ENCODE measurements around the gene CDKL1. TPM values are rescaled to one million over a fixed set of nuclear protein-coding genes. Genes with fewer than 3 reads are reported as not detected.

The CDKL1 gene
- total RNA-seq, 2 experiments from 2014 or later = 2.4 to 2.8 TPM

GRCh38 chr14:50285861-50286260 lies 110.8 kb downstream of the CDKL1 start:
- TF ChIP-seq, protein P1, sequence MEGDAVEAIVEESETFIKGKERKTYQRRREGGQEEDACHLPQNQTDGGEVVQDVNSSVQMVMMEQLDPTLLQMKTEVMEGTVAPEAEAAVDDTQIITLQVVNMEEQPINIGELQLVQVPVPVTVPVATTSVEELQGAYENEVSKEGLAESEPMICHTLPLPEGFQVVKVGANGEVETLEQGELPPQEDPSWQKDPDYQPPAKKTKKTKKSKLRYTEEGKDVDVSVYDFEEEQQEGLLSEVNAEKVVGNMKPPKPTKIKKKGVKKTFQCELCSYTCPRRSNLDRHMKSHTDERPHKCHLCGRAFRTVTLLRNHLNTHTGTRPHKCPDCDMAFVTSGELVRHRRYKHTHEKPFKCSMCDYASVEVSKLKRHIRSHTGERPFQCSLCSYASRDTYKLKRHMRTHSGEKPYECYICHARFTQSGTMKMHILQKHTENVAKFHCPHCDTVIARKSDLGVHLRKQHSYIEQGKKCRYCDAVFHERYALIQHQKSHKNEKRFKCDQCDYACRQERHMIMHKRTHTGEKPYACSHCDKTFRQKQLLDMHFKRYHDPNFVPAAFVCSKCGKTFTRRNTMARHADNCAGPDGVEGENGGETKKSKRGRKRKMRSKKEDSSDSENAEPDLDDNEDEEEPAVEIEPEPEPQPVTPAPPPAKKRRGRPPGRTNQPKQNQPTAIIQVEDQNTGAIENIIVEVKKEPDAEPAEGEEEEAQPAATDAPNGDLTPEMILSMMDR (IDR thresholded peaks at IDR 0.05) = no peak
- intact Hi-C loops (cut with DNase I, micrococcal nuclease) = no loop called here

More at GRCh38 chr14:50285861-50286260, 110.8 kb downstream of the CDKL1 start:
- H3K9me3 Mint-ChIP-seq = no peaks in the 10 kb centered on the region
- Histone ChIP-seq H3K27me3 (ENCODE audit: control insufficient read depth in 1 of 2, insufficient read depth in 2 of 2, low read length in 2 of 2) (no peaks in the 10 kb centered on the region), H3K4me1 (ENCODE audit: insufficient read depth, low read length) (no peaks in the 10 kb centered on the region), H3K4me3 (ENCODE audit: low read length) (no peak overlapping the region), H3K36me3 (ENCODE audit: insufficient read depth, low read length) (no peaks in the 10 kb centered on the region), H3K9me3 (ENCODE audit: control insufficient read depth in 1 of 2, insufficient read depth in 1 of 2, low read length in 2 of 2) (no peaks in the 10 kb centered on the region), H3K27ac (ENCODE audit: low read depth in 1 of 2, low read length in 2 of 2) (no peak overlapping the region)
- no peaks in the 10 kb centered on the region for H3K27me3 Mint-ChIP-seq
- H3K4me1 Mint-ChIP-seq (ENCODE audit: low read depth) = no peaks in the 10 kb centered on the region
- no peak overlapping the region for H3K4me3 Mint-ChIP-seq
- CTCF ChIA-PET = no interaction called here
- POLR2A ChIA-PET = no interaction called here
- ATAC-seq (ENCODE audit: poor library complexity) = no peak
- DNase-seq = no peak
- no peak overlapping the region for H3K27ac Mint-ChIP-seq
- H3K36me3 Mint-ChIP-seq (ENCODE audit: low read depth) = peaks cover 11% of the 10 kb centered on the region

Small RNA genes within 50 kb of the gene (microRNA-seq; reads per million reads assigned to microRNA genes)
- gene MIR4504 (ENCODE audit: borderline microRNAs expressed, borderline replicate concordance) = not detected

Other genes starting within 250 kb of the CDKL1 start
- 10 to 100 TPM; 53.8 to 56.7 TPM for gene SOS2, start 165.3 kb downstream of the CDKL1 start, total RNA-seq
- gene L2HGDH, start 84.7 kb downstream of the CDKL1 start, total RNA-seq = 1 to 10 TPM; 1.7 to 3.1 TPM
- gene DMAC2L, start 84.6 kb downstream of the CDKL1 start, total RNA-seq = 10 to 100 TPM; 10.8 to 13.4 TPM
- gene MAP4K5, start 135.7 kb upstream of the CDKL1 start, total RNA-seq = 10 to 100 TPM; 32.4 to 34.5 TPM
- 1 to 10 TPM; 1.2 TPM for gene ATL1, start 163.3 kb upstream of the CDKL1 start, total RNA-seq